ENCODE measurements around the gene ZNF217.
"Not testable (repeated sequence)": the region's sequence is repeated elsewhere in the genome, so short reads cannot be mapped to it uniquely, and the experiment has no call there.

ZNF217 gene

GRCh38 chr20:53569606-53570307, 23.9 kb downstream of the ZNF217 start:
- no peak for DNase-seq

- no peak for DNase-seq
Observed at GRCh38 chr20:53569005-53569404, 24.6 kb downstream of the ZNF217 start.

GRCh38 chr20:53568351-53568750, 25.3 kb downstream of the ZNF217 start:
- DNase-seq, result no peak

GRCh38 chr20:53567379-53567917, 26.2 kb downstream of the ZNF217 start:
- no peak for DNase-seq

GRCh38 chr20:53566623-53567022, 27.0 kb downstream of the ZNF217 start:
- not testable (repeated sequence) for DNase-seq

- no peak for DNase-seq
Observed at GRCh38 chr20:53565254-53565653, 28.4 kb downstream of the ZNF217 start.

- not testable (repeated sequence) for DNase-seq
Observed at GRCh38 chr20:53562104-53562764, 31.4 kb downstream of the ZNF217 start.

- no peak for DNase-seq
Observed at GRCh38 chr20:53561505-53561904, 32.1 kb downstream of the ZNF217 start.

GRCh38 chr20:53559816-53560215, 33.8 kb downstream of the ZNF217 start:
- no peak for DNase-seq

GRCh38 chr20:53557130-53557529, 36.5 kb downstream of the ZNF217 start:
- no peak for DNase-seq

- no peak for DNase-seq
Observed at GRCh38 chr20:53556267-53556897, 37.3 kb downstream of the ZNF217 start.

- no peak for DNase-seq
Observed at GRCh38 chr20:53555816-53556215, 37.8 kb downstream of the ZNF217 start.

GRCh38 chr20:53555081-53555480, 38.6 kb downstream of the ZNF217 start:
- no peak for DNase-seq

GRCh38 chr20:53552572-53552893, 41.1 kb downstream of the ZNF217 start:
- DNase-seq, result not testable (repeated sequence)

- not testable (repeated sequence) for DNase-seq
Observed at GRCh38 chr20:53551719-53552571, 41.7 kb downstream of the ZNF217 start.

GRCh38 chr20:53550280-53551187, 43.1 kb downstream of the ZNF217 start:
- no peak for DNase-seq

- DNase-seq, result peak in 31 of 58 donors; percentile 0 to 53 (median 14)
Observed at GRCh38 chr20:53547664-53548239, 45.9 kb downstream of the ZNF217 start.

GRCh38 chr20:53539516-53539915, 54.1 kb downstream of the ZNF217 start:
- no peak for DNase-seq

GRCh38 chr20:53536382-53536781, 57.3 kb downstream of the ZNF217 start:
- not testable (repeated sequence) for DNase-seq

- DNase-seq, result no peak
Observed at GRCh38 chr20:53535878-53536277, 57.8 kb downstream of the ZNF217 start.
